ENCODE measurements around the gene COBL. TPM values are rescaled to one million over a fixed set of nuclear protein-coding genes. Genes with fewer than 3 reads are reported as not detected.
A peak's percentile ranks its signal among the peaks of the same experiment; 100 is the strongest.

Gene COBL
- total and polyA plus RNA-seq, 8 donors = 7.4 to 32.0 (median 16.8) TPM

DNA sequence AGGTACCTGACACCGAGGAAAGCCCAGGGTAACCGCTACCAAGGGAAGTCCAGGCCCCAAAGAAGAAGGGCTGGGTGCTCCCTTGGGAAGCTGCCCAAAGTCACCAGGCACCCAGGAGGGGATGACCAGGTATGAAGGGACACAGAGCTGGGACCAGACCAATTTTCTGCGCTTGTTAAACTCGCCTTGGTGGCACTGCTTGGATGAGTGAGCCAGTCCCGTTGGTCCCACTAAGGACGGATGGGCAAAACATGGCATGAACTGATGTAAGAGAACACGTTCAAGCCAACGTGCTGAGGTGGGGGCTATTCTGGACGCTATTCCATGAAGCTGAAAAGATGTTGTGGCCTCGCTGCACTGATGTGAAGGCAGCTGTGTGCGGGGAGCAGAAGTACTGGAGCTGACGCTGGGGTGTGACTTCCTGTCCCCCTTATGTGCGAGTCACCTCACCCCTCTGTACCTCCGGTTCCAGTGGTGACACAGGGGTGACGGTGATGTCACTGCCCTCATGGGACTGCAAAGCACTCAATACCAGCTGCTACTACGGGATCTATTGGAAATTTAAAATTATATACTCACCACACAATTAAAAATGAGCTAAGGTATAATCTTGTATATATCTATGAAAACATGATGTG, 73.6 kb downstream of the COBL start:
- H3K4me1 ChIP-seq = no peaks in the 10 kb centered on the region
- H3K36me3 ChIP-seq = no peaks in the 10 kb centered on the region
- H3K27me3 ChIP-seq = no peaks in the 10 kb centered on the region
- TF ChIP-seq, protein P1, sequence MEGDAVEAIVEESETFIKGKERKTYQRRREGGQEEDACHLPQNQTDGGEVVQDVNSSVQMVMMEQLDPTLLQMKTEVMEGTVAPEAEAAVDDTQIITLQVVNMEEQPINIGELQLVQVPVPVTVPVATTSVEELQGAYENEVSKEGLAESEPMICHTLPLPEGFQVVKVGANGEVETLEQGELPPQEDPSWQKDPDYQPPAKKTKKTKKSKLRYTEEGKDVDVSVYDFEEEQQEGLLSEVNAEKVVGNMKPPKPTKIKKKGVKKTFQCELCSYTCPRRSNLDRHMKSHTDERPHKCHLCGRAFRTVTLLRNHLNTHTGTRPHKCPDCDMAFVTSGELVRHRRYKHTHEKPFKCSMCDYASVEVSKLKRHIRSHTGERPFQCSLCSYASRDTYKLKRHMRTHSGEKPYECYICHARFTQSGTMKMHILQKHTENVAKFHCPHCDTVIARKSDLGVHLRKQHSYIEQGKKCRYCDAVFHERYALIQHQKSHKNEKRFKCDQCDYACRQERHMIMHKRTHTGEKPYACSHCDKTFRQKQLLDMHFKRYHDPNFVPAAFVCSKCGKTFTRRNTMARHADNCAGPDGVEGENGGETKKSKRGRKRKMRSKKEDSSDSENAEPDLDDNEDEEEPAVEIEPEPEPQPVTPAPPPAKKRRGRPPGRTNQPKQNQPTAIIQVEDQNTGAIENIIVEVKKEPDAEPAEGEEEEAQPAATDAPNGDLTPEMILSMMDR (IDR thresholded peaks at IDR 0.05) = no peak
- no peak overlapping the region for H3K27ac ChIP-seq
- 88 to 92% methylated on average over 16 of the region's 16 CpGs for WGBS, 2 donors
- FAIRE-seq (no peak), ATAC-seq (no peak), DNase-seq (no peak)
- H3K9me3 ChIP-seq = no peaks in the 10 kb centered on the region
- intact Hi-C loops (cut with DNase I) = loop anchor here in 1 of 3 donors (10.0 kb wide), 1 partner anchor 112 kb away; no protein-coding TSS in a partner anchor
- no peak overlapping the region for H3K4me3 ChIP-seq

DNA sequence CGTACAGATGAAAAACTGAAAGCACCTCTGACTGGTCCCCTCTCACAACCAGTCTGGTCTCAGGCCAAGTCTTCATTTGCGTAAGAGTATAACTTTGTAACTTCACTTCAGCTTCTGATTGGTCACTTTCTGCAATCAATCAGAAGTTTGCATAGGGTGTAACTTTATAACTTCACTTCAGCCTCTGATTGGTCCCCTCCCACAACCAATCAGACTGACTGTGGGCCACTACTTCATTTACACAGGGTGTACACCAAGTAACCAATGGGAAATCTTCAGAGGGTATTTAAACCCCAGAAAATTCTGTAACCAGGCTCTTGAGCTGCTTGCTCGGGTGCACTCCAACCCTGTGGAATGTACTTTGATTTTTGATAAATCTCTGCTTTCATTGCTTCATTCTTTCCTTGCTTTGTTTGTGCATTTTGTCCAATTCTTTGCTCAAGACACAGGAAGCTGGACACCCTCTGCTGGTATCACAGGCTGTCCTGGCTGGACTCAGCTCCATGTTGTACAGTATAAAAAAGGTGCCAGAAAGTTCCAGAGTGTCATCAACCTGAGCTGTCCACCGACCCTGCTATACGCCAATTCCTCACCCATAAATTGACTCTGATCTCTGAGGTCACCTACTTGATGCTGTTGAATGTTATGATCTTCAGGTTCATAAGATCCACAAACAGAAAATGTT, 74.5 kb downstream of the COBL start:
- TF ChIP-seq, protein P1 (IDR thresholded peaks at IDR 0.05) = no peak
- WGBS, 2 donors = 84 to 90% methylated on average over 5 of the region's 5 CpGs
- FAIRE-seq (no peak), ATAC-seq (peak in 1 of 4 donors; percentile 11), DNase-seq (no peak)
- Histone ChIP-seq H3K36me3 (no peaks in the 10 kb centered on the region), H3K27me3 (no peaks in the 10 kb centered on the region), H3K9me3 (no peaks in the 10 kb centered on the region), H3K27ac (no peak overlapping the region), H3K4me1 (no peaks in the 10 kb centered on the region), H3K4me3 (no peak overlapping the region)
- intact Hi-C loops (cut with DNase I) = loop anchor here in 1 of 3 donors (10.0 kb wide), 1 partner anchor 113 kb away; no protein-coding TSS in a partner anchor

DNA sequence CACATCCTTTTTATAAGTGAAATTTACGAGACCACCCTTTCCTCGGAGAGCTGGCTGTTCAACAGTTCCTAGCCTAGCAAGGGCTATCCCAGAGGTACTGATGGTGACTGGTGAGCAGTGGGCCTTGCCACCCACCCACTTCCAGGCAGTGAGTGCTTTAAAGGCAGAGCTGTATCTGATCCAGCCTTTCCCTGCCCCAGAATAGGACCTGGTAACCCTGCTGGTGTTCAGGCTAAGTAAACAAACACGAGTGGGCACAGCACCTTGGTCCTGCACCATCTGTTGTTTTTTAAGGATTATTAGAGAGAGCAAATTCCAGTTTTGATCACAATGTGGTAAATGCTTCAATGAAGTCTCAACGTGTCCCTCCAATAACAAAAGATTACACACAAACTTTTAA, 75.7 kb downstream of the COBL start:
- TF ChIP-seq, protein P1 (IDR thresholded peaks at IDR 0.05) = no peak
- DNase-seq = no peak
- no peak overlapping the region for H3K27ac ChIP-seq
- H3K27me3 ChIP-seq = no peaks in the 10 kb centered on the region
- H3K4me1 ChIP-seq = no peaks in the 10 kb centered on the region
- intact Hi-C loops (cut with DNase I) = loop anchor here in 1 of 3 donors (10.0 kb wide), 1 partner anchor 114 kb away; no protein-coding TSS in a partner anchor
- no peaks in the 10 kb centered on the region for H3K36me3 ChIP-seq
- ATAC-seq = peak in 2 of 4 donors; percentile 55 to 63
- FAIRE-seq = no peak
- WGBS, 2 donors = 62 to 63% methylated on average over 4 of the region's 4 CpGs
- H3K4me3 ChIP-seq = no peak overlapping the region
- no peaks in the 10 kb centered on the region for H3K9me3 ChIP-seq

DNA sequence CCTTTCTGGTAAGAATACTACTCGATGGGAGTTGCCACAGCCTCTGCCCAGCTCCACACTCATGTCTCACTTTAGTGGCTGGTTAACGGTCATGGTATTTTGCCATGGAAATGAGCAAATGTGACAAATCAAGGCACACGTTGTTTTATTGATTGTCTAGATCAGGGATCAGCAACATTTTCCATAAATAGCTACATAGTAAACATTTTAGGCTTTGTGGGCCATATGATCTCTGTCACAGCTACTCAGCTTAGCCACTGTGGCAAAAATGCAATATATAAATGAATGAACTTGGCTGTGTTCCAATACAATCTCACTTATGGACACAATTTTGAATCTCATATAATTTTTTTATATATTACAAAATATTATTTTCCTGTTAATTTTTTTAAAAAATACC, 76.9 kb downstream of the COBL start:
- Histone ChIP-seq H3K4me1 (no peaks in the 10 kb centered on the region), H3K4me3 (no peak overlapping the region), H3K9me3 (no peaks in the 10 kb centered on the region), H3K27ac (no peak overlapping the region), H3K27me3 (no peaks in the 10 kb centered on the region), H3K36me3 (no peaks in the 10 kb centered on the region)
- TF ChIP-seq, protein P1 (IDR thresholded peaks at IDR 0.05) = no peak
- DNase-seq (no peak), FAIRE-seq (no peak), ATAC-seq (no peak)
- WGBS, 2 donors = 61 to 70% methylated on average over 3 of the region's 3 CpGs
- intact Hi-C loops (cut with DNase I) = loop anchor here in 1 of 3 donors (10.0 kb wide), 1 partner anchor 115 kb away; no protein-coding TSS in a partner anchor
